D341Med (cell line): ENCODE measurements around the gene PTGDR2.

Source experiments
- DNase-seq: peaks from one replicate; pipeline ENCODE4 v3.0.0; 2012; ENCODE audit warnings: low spot score

Gene PTGDR2

GRCh38 chr11:60855726-60856633 lies at the start of gene PTGDR2:
PTGDR2 (minus strand) TSS chr11:60855950; CDS start chr11:60853722, 2,228 bp downstream.
- no peak for DNase-seq

- DNase-seq = no peak
Measured at GRCh38 chr11:60905047-60905446, 49.3 kb upstream of the PTGDR2 start.

GRCh38 chr11:60902625-60903024 lies 46.9 kb upstream of the PTGDR2 start:
- DNase-seq = no peak

GRCh38 chr11:60900673-60901404 lies 45.1 kb upstream of the PTGDR2 start:
- no peak for DNase-seq

- DNase-seq = no peak
Measured at GRCh38 chr11:60899977-60900376, 44.2 kb upstream of the PTGDR2 start.

GRCh38 chr11:60899046-60899936 lies 43.5 kb upstream of the PTGDR2 start:
- DNase-seq = peak; percentile 72

GRCh38 chr11:60897496-60897895 lies 41.7 kb upstream of the PTGDR2 start:
- no peak for DNase-seq

- DNase-seq = no peak
Measured at GRCh38 chr11:60895687-60896086, 39.9 kb upstream of the PTGDR2 start.

- DNase-seq = no peak
Measured at GRCh38 chr11:60891103-60891741, 35.5 kb upstream of the PTGDR2 start.

GRCh38 chr11:60890696-60891095 lies 34.9 kb upstream of the PTGDR2 start:
- DNase-seq = no peak

GRCh38 chr11:60889869-60890311 lies 34.1 kb upstream of the PTGDR2 start:
- DNase-seq = no peak

GRCh38 chr11:60887556-60887955 lies 31.8 kb upstream of the PTGDR2 start:
- DNase-seq = peak; percentile 68

- DNase-seq = no peak
Measured at GRCh38 chr11:60880643-60881282, 25.0 kb upstream of the PTGDR2 start.

GRCh38 chr11:60879971-60880588 lies 24.3 kb upstream of the PTGDR2 start:
- no peak for DNase-seq

GRCh38 chr11:60879104-60879503 lies 23.4 kb upstream of the PTGDR2 start:
- DNase-seq = no peak

GRCh38 chr11:60878245-60879101 lies 22.7 kb upstream of the PTGDR2 start:
- DNase-seq = no peak

GRCh38 chr11:60876168-60876485 lies 20.4 kb upstream of the PTGDR2 start:
- DNase-seq = no peak

- no peak for DNase-seq
Measured at GRCh38 chr11:60875366-60876167, 19.8 kb upstream of the PTGDR2 start.
